ENCODE measurements around the gene POLD1. TPM values are rescaled to one million over a fixed set of nuclear protein-coding genes. Genes with fewer than 3 reads are reported as not detected.

The POLD1 gene
- total RNA-seq, 1 donor from 2014 or later = 151 TPM

DNA sequence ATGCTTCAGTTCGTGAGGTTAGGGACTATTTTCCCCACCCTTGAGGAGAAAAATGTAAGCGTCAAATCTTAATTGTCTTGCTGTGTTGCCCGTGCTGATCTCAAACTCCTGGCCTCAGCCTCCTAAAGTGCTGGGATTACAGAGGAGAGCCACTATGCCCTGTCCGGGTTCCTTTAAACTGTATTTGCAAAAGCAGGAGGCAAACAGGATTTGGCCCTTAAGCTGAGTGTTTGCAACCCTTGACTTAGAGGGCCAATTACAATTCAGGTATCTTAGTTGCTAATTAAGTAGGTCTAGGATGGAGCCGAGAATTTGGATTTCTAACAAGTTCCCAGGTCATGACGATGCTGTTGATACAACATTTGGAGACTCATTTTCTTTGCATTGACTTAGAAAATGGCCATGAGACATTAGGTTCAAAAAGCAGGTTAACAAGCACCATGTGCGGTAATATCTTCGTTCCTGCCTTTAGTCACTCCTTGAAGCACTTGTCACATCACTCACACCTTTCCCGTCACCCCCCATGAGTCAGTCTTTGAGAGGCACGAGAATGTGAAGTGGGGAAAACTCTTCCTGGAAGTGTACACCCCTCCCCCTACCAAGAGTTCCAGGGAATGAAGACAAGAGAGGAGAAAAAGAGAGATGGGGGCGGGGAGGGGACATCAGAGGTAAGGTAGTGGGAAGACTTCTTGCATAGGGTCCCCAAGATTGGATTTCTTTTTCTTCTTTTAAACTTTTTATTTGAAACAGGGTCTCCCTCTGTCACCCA is 21.3 kb upstream of the POLD1 start:
- no peak overlapping the region for H3K27ac Mint-ChIP-seq (ENCODE audit: unreplicated experiment)
- no peaks in the 10 kb centered on the region for H3K4me1 Mint-ChIP-seq
- no peak overlapping the region for H3K4me3 Mint-ChIP-seq
- H3K36me3 Mint-ChIP-seq (ENCODE audit: low read depth) = peaks cover 8% of the 10 kb centered on the region
- H3K9me3 Mint-ChIP-seq = peaks cover 9% of the 10 kb centered on the region
- peaks cover 15% of the 10 kb centered on the region for H3K27me3 Mint-ChIP-seq (ENCODE audit: low read depth)
- TF ChIP-seq, protein P1, sequence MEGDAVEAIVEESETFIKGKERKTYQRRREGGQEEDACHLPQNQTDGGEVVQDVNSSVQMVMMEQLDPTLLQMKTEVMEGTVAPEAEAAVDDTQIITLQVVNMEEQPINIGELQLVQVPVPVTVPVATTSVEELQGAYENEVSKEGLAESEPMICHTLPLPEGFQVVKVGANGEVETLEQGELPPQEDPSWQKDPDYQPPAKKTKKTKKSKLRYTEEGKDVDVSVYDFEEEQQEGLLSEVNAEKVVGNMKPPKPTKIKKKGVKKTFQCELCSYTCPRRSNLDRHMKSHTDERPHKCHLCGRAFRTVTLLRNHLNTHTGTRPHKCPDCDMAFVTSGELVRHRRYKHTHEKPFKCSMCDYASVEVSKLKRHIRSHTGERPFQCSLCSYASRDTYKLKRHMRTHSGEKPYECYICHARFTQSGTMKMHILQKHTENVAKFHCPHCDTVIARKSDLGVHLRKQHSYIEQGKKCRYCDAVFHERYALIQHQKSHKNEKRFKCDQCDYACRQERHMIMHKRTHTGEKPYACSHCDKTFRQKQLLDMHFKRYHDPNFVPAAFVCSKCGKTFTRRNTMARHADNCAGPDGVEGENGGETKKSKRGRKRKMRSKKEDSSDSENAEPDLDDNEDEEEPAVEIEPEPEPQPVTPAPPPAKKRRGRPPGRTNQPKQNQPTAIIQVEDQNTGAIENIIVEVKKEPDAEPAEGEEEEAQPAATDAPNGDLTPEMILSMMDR (conservative IDR thresholded peaks at IDR 0.05) = no peak
- DNase-seq (ENCODE audit: low read depth, low spot score) = no peak

DNA sequence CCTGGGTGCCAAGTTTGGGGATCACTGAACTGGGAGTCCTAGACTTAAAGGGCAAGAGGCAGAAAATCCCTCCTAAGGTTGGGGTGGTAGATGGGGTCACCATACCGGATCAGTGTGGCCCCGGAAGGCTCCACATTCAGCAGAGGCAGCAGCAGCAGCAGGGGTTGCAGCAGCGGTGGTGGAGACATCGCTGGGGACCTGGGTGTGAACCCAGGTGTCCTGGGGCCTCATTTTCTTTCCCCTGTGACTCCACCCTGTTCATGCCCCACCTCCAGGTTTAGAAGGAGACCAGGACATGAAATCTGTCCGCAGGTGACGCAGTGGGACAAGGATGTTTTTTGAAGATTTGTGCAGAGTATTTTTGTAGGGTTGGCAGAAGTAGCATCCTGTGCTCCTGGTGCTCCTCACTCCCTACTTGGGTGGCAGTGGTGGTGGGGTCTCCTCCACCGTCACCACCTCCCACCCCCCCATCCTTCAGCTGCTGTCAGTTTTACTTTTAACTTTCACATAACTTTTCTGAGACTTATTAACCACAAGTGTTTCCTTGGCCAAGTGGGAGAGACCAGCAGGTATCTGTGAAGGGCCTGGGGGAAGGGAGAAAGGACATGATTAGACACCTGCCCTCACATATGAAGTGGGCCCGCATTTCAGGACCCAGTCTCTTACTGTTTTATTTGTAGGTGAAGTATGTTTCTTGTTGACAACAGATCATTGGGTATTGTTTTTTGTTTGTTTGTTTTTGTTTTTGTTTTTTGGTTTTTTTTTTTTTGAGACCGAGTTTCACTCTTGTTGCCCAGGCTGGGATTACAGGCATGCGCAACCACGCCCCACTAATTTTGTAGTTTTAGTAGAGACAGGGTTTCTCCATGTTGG is 18.5 kb upstream of the POLD1 start, which contains the start of gene NAPSA:
NAPSA (minus strand) TSS at position 206 of the 873 bp plus-strand sequence; CDS start at position 188, 18 bp downstream.
- Mint-ChIP-seq H3K4me3 (no peak within 1 kb of the TSS), H3K9me3 (peaks cover 2% of the 10 kb centered on the region), H3K4me1 (peaks cover 13% of the 10 kb centered on the region)

DNA sequence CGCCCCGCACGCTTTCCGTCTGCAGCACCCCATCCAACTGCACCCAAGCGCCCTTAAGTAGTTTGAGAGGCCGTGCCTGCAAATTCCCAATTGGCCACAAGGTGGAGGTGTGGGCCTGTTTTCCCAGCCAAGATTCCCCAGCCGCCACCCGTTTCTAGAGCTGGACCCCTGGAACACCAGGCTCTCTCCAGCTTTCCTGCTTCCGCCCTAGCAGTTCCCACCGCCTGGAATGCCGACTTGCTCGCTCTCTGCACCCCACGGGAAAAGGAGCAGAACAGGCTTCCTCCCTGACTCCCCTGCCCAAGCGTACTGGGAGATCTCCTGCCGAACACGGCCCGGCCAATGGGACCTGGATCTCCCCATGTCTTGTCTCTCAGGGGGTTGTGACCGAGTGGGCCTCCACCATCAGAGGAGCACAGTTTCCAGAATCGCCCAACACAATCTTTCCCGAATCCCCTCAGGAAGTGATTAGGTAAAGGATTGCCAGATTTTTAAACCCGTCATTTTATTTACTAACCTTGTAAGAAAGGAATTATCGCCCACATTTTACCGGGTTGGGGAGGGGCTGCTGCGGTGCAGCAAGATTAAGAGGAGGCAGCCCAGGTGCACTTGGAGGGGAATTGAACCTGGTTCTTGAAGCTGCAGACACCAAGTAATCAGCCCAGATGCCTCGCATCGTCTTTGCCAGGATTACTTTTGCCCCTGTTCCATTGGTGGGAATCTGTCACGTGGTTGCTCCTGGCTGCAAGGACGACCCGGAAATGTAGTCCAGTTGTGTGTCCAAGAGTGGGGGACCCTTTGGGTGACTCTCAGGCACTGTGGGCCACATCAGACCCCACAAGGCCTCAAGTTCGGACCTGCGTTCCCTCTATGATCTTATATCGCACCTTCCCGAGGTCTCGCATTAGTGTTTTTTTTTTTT is 15.2 kb upstream of the POLD1 start:
- H3K36me3 Mint-ChIP-seq (ENCODE audit: low read depth) = no peaks in the 10 kb centered on the region
- H3K4me1 Mint-ChIP-seq = peaks cover 13% of the 10 kb centered on the region
- peak; percentile 82 for DNase-seq (ENCODE audit: low read depth, low spot score)
- H3K9me3 Mint-ChIP-seq = no peaks in the 10 kb centered on the region
- peak overlapping the region; percentile 93 for H3K27ac Mint-ChIP-seq (ENCODE audit: unreplicated experiment)
- TF ChIP-seq, protein P1 (conservative IDR thresholded peaks at IDR 0.05) = peak; percentile 92
- peak overlapping the region; percentile 93 for H3K4me3 Mint-ChIP-seq
- peaks cover 9% of the 10 kb centered on the region for H3K27me3 Mint-ChIP-seq (ENCODE audit: low read depth)

More for the DNA sequence above, 18.5 kb upstream of the POLD1 start, which contains the start of gene NAPSA:
- no peak within 1 kb of the TSS for H3K27ac Mint-ChIP-seq (ENCODE audit: unreplicated experiment)
- H3K36me3 Mint-ChIP-seq (ENCODE audit: low read depth) = peaks cover under 1% of the 10 kb centered on the region
- TF ChIP-seq, protein P1 (conservative IDR thresholded peaks at IDR 0.05) = no peak
- peaks cover 21% of the 10 kb centered on the region for H3K27me3 Mint-ChIP-seq (ENCODE audit: low read depth)
- DNase-seq (ENCODE audit: low read depth, low spot score) = no peak

DNA sequence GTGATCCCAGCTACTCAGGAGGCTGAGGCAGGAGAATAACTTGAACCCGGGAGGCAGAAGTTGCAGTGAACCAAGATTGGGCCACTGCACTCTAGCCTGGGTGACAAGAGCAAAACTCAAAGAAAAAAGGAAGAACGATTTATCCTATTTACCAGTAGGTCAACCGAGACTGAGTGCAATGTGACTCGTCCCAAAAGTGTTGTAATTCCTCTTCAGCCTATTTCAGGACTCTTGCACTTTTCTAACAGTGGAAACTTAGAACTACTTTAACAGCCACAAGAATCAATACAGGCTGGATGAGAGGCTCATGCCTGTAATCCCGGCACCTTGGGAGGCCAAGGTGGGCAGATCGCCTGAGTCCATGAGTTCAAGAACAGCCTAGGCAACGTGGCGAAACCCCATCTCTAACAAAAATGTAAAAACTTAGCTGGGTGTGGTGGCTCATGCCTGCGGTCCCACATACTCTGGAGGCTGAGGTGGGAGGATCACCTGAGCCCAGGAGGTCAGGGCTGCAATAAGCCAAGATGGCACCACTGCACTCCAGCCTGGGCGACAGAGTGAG is 12.2 kb upstream of the POLD1 start:
- TF ChIP-seq, protein P1 (conservative IDR thresholded peaks at IDR 0.05) = no peak
- no peaks in the 10 kb centered on the region for H3K9me3 Mint-ChIP-seq
- H3K27me3 Mint-ChIP-seq (ENCODE audit: low read depth) = peaks cover 9% of the 10 kb centered on the region
- no peaks in the 10 kb centered on the region for H3K36me3 Mint-ChIP-seq (ENCODE audit: low read depth)
- H3K27ac Mint-ChIP-seq (ENCODE audit: unreplicated experiment) = no peak overlapping the region
- no peak for DNase-seq (ENCODE audit: low read depth, low spot score)
- H3K4me1 Mint-ChIP-seq = peaks cover 18% of the 10 kb centered on the region
- no peak overlapping the region for H3K4me3 Mint-ChIP-seq

Measured in neural crest cell (in vitro differentiated cells).